Prostate gland (tissue), 2 donors: ENCODE measurements around the gene ADGRL2. TPM values are rescaled to one million over a fixed set of nuclear protein-coding genes. Genes with fewer than 3 reads are reported as not detected.

Experiments used
- DNase-seq: peaks from one replicate; pipeline ENCODE4 v3.0.0-alpha.2; 2019; ENCODE audit warnings: low spot score
- H3K27ac ChIP-seq, 2 donors: fragments of 200-600 bp; sonication (generic); 2 replicates each; pipeline ENCODE4 v1.5.1; 2017 to 2019
- H3K27me3 ChIP-seq: fragments of 200-600 bp; sonication (generic); replicated peaks from 2 replicates; pipeline ENCODE4 v1.5.1; 2019; ENCODE audit not compliant: insufficient read depth
- H3K36me3 ChIP-seq, 2 donors: fragments of 200-600 bp; sonication (generic); 1 replicate in 1 of 2; 2 replicates in 1 of 2; pipeline versions ENCODE4 v1.5.1 to v1.8.1; 2017 to 2019
- H3K4me1 ChIP-seq: fragments of 200-600 bp; sonication (generic); replicated peaks from 2 replicates; pipeline ENCODE4 v1.5.1; 2019
- H3K4me3 ChIP-seq, 2 donors: fragments of 200-600 bp; sonication (generic); 2 replicates each; pipeline ENCODE4 v1.5.1; 2017 to 2019
- H3K9me3 ChIP-seq: fragments of 200-600 bp; sonication (generic); 2 replicates; pipeline ENCODE4 v1.5.1; 2017
- POLR2A ChIP-seq: fragments of 450-650 bp; IDR thresholded peaks from one replicate; pipeline ENCODE4 v1.6.1; 2016; ENCODE audit warnings: antibody characterized with exemption, mild to moderate bottlenecking
- POLR2AphosphoS5 ChIP-seq: sonication (generic); formaldehyde crosslinking; IDR thresholded peaks from one replicate; pipeline ENCODE4 v1.6.1; 2017; ENCODE audit warnings: antibody characterized with exemption
- WGBS: methylation state at CpG from one replicate; pipeline ENCODE4 v1.1.5; 2018; 5-methylcytosine and 5-hydroxymethylcytosine counted together
- intact Hi-C: fragments of 100-400 bp; cut with DNase I; formaldehyde crosslinking; loops from one replicate; pipeline ENCODE4 v1.14.2; 2022
- total RNA-seq, 2 donors: library from RNA; depleted of rRNA; stranded (reverse); fragments of >200 nt; gene quantifications; one replicate each; pipeline ENCODE4 v1.1.0, GENCODE V29; 2016
- TF ChIP-seq, protein P1 (sequence below), 4 experiments: fragments of 200-600 bp in 2 of 4; fragments of 450-650 bp in 2 of 4; sonication (generic) in 2 of 4; IDR thresholded peaks; 1 replicate in 3 of 4; 2 replicates in 1 of 4; pipeline ENCODE4 v1.5.1; 2016 to 2019; ENCODE audit warnings: antibody characterized with exemption in 4 of 4, mild to moderate bottlenecking in 2 of 4, moderate library complexity in 2 of 4

ADGRL2 gene
- total RNA-seq, 2 donors from 2014 or later = 34.0 to 54.0 TPM

GRCh38 chr1:81920245-81920740 lies 119.6 kb downstream of the ADGRL2 start:
- 51% methylated on average over 6 of the region's 6 CpGs for WGBS
- Histone ChIP-seq H3K27ac (no peak overlapping the region), H3K9me3 (no peaks in the 10 kb centered on the region), H3K4me3 (no peak overlapping the region), H3K36me3 (no peaks in the 10 kb centered on the region), H3K4me1 (no peaks in the 10 kb centered on the region), H3K27me3 (no peaks in the 10 kb centered on the region)
- no peak for DNase-seq
- TF ChIP-seq POLR2A (no peak), POLR2AphosphoS5 (no peak)
- TF ChIP-seq, protein P1, sequence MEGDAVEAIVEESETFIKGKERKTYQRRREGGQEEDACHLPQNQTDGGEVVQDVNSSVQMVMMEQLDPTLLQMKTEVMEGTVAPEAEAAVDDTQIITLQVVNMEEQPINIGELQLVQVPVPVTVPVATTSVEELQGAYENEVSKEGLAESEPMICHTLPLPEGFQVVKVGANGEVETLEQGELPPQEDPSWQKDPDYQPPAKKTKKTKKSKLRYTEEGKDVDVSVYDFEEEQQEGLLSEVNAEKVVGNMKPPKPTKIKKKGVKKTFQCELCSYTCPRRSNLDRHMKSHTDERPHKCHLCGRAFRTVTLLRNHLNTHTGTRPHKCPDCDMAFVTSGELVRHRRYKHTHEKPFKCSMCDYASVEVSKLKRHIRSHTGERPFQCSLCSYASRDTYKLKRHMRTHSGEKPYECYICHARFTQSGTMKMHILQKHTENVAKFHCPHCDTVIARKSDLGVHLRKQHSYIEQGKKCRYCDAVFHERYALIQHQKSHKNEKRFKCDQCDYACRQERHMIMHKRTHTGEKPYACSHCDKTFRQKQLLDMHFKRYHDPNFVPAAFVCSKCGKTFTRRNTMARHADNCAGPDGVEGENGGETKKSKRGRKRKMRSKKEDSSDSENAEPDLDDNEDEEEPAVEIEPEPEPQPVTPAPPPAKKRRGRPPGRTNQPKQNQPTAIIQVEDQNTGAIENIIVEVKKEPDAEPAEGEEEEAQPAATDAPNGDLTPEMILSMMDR (IDR thresholded peaks at IDR 0.05) = no peak
- intact Hi-C loops = loop anchor here (5.0 kb wide), 1 partner anchor 118 kb away; the partner anchor contains the start of gene ADGRL2

DNA sequence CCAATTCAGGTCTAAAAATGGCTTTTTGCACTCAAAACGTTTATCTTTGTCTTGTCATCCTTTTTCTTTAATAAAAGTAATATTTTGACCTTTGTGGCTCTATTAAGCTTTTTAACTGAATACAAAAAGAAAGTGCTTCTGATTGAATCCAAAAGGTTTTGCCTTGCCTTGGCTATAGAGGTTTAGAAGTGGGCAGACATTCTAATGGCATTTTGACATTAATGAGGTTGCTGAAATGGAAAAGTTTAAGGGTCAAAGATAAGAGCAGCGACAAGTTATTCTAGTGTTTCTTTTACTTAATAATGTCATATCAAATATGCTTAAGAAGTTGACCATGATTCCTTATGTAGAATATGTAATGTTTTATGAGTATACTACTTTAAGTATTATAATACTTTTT lies 120.2 kb downstream of the ADGRL2 start:
- no peak for DNase-seq
- H3K27me3 ChIP-seq = no peaks in the 10 kb centered on the region
- 41% methylated on average over 2 of the region's 2 CpGs for WGBS
- intact Hi-C loops = loop anchor here (5.0 kb wide), 1 partner anchor 119 kb away; the partner anchor contains the start of gene ADGRL2
- H3K4me3 ChIP-seq = no peak overlapping the region
- no peaks in the 10 kb centered on the region for H3K4me1 ChIP-seq
- no peaks in the 10 kb centered on the region for H3K9me3 ChIP-seq
- H3K27ac ChIP-seq = no peak overlapping the region
- H3K36me3 ChIP-seq = no peaks in the 10 kb centered on the region
- TF ChIP-seq, protein P1 (IDR thresholded peaks at IDR 0.05) = no peak

- no peaks in the 10 kb centered on the region for H3K4me1 ChIP-seq
- DNase-seq = no peak
- no peak overlapping the region for H3K4me3 ChIP-seq
- TF ChIP-seq, protein P1 (IDR thresholded peaks at IDR 0.05) = no peak
- TF ChIP-seq POLR2A (no peak), POLR2AphosphoS5 (no peak)
- no peaks in the 10 kb centered on the region for H3K36me3 ChIP-seq
- no peaks in the 10 kb centered on the region for H3K9me3 ChIP-seq
- H3K27me3 ChIP-seq = no peaks in the 10 kb centered on the region
- no peak overlapping the region for H3K27ac ChIP-seq
- WGBS = 39% methylated on average over 4 of the region's 4 CpGs
- intact Hi-C loops = loop anchor here (5.0 kb wide), 1 partner anchor 119 kb away; the partner anchor contains the start of gene ADGRL2
These were observed 120.6 kb downstream of the ADGRL2 start for GRCh38 chr1:81921344-81921743.

DNA sequence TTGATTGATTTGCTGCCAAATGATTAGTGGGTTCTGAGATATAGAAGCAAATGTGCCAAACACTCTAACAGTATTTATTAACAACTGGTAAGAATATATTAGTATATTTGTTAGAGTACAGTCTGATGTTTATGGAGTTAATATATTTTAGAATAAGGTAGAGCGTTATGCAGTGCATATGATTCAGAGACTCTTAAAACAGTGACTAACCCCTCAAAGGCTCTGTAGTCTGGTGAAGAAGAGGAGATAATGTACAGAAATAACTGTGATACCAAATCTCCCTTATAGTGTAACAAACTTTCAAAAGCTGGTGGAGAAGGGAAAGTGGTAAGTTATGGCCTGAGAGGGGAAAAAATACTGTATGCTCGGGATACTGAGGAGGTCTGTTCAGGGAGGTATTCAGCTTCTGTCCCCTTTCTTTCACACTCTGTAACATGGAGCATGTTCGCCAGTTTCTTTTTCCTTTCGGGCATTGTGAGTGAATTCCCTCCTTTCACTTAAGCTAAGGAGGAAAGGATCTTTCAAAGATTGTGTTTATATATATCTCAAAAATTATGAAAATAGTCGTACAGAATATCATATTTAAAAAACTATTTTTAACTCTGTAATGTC lies 121.2 kb downstream of the ADGRL2 start:
- DNase-seq = no peak
- H3K27ac ChIP-seq = no peak overlapping the region
- H3K36me3 ChIP-seq = no peaks in the 10 kb centered on the region
- intact Hi-C loops = loop anchor here (5.0 kb wide), 1 partner anchor 120 kb away; the partner anchor contains the start of gene ADGRL2
- H3K27me3 ChIP-seq = no peaks in the 10 kb centered on the region
- H3K9me3 ChIP-seq = no peaks in the 10 kb centered on the region
- TF ChIP-seq, protein P1 (IDR thresholded peaks at IDR 0.05) = no peak
- TF ChIP-seq POLR2AphosphoS5 (no peak), POLR2A (no peak)
- H3K4me3 ChIP-seq = no peak overlapping the region
- H3K4me1 ChIP-seq = no peaks in the 10 kb centered on the region
- WGBS = 61% methylated on average over 5 of the region's 5 CpGs

GRCh38 chr1:81922955-81923354 lies 122.2 kb downstream of the ADGRL2 start:
- Histone ChIP-seq H3K27ac (no peak overlapping the region), H3K4me3 (no peak overlapping the region), H3K9me3 (no peaks in the 10 kb centered on the region), H3K36me3 (no peaks in the 10 kb centered on the region), H3K4me1 (no peaks in the 10 kb centered on the region), H3K27me3 (no peaks in the 10 kb centered on the region)
- intact Hi-C loops = loop anchor here (5.0 kb wide), 1 partner anchor 121 kb away; the partner anchor contains the start of gene ADGRL2
- no peak for DNase-seq
- WGBS = 69% methylated on average over 2 of the region's 2 CpGs
- TF ChIP-seq POLR2AphosphoS5 (no peak), POLR2A (no peak)
- TF ChIP-seq, protein P1 (IDR thresholded peaks at IDR 0.05) = no peak
